Measurements from ENCODE around the gene GREM2. TPM values are rescaled to one million over a fixed set of nuclear protein-coding genes. Genes with fewer than 3 reads are reported as not detected.

GREM2 gene
- total and polyA plus RNA-seq, 2 experiments from 2014 or later: 47.8 to 86.5 TPM

GRCh38 chr1:240652549-240652948, 40.6 kb upstream of the GREM2 start:
- WGBS, 2 experiments (ENCODE audit: low coverage in 1 of 2, low lambda C conversion rate in 2 of 2, missing lambda C conversion rate in 2 of 2): 1% methylated on average over 8 of the region's 8 CpGs
- peaks cover 26% of the 10 kb centered on the region for H3F3A ChIP-seq (ENCODE audit: insufficient read depth)
- peaks cover 24% of the 10 kb centered on the region for H3K4me1 ChIP-seq (ENCODE audit: insufficient read depth)
- peak overlapping the region; percentile 46 for H3K4me3 ChIP-seq
- DNase-seq: peak; percentile 86
- H4K20me1 ChIP-seq (ENCODE audit: insufficient read depth): no peaks in the 10 kb centered on the region
- peak; percentile 60; the same call in 1 of the 2 replicates for TF ChIP-seq EZH2phosphoT487 (IDR thresholded peaks at IDR 0.05; ENCODE audit: insufficient read depth, low read depth)
- TF ChIP-seq EZH2 (IDR thresholded peaks at IDR 0.05; ENCODE audit: insufficient read depth, poor library complexity, severe bottlenecking): no peak
- no peaks in the 10 kb centered on the region for H3K79me2 ChIP-seq (ENCODE audit: insufficient read depth)
- peak overlapping the region; percentile 64 for H3K4me2 ChIP-seq (ENCODE audit: unreplicated experiment)
- H3K9me2 ChIP-seq (ENCODE audit: insufficient read depth): no peaks in the 10 kb centered on the region
- H3K9me3 ChIP-seq (ENCODE audit: low read depth): no peaks in the 10 kb centered on the region
- no peaks in the 10 kb centered on the region for H3K27me3 ChIP-seq (replicated peaks; ENCODE audit: insufficient read depth)
- peak overlapping the region; percentile 68 for H2AFZ ChIP-seq
- peak overlapping the region; percentile 59 for H3K27ac ChIP-seq
- no peaks in the 10 kb centered on the region for H3K36me3 ChIP-seq (ENCODE audit: low read depth)
- H3K9ac ChIP-seq: peak overlapping the region; percentile 30
- in situ Hi-C loops (cut with MboI): no loop called here

- Histone ChIP-seq H3K9me3 (ENCODE audit: low read depth) (no peaks in the 10 kb centered on the region), H4K20me1 (ENCODE audit: insufficient read depth) (no peaks in the 10 kb centered on the region), H3K9me2 (ENCODE audit: insufficient read depth) (no peaks in the 10 kb centered on the region), H3K79me2 (ENCODE audit: insufficient read depth) (no peaks in the 10 kb centered on the region), H3K36me3 (ENCODE audit: low read depth) (no peaks in the 10 kb centered on the region), H3K27ac (no peak overlapping the region), H3K27me3 (replicated peaks; ENCODE audit: insufficient read depth) (no peaks in the 10 kb centered on the region), H3K4me3 (no peak overlapping the region), H2AFZ (no peak overlapping the region), H3K4me1 (ENCODE audit: insufficient read depth) (peaks cover 27% of the 10 kb centered on the region), H3F3A (ENCODE audit: insufficient read depth) (peaks cover 26% of the 10 kb centered on the region), H3K9ac (no peak overlapping the region), H3K4me2 (ENCODE audit: unreplicated experiment) (no peak overlapping the region)
- TF ChIP-seq EZH2 (IDR thresholded peaks at IDR 0.05; ENCODE audit: insufficient read depth, poor library complexity, severe bottlenecking): no peak
- no peak for TF ChIP-seq EZH2phosphoT487 (IDR thresholded peaks at IDR 0.05; ENCODE audit: insufficient read depth, low read depth)
- in situ Hi-C loops (cut with MboI): no loop called here
- DNase-seq: no peak
Measured at GRCh38 chr1:240650877-240651276, 38.9 kb upstream of the GREM2 start.

- no peaks in the 10 kb centered on the region for H3K9me2 ChIP-seq (ENCODE audit: insufficient read depth)
Measured at GRCh38 chr1:240649733-240650721, 38.1 kb upstream of the GREM2 start.

GRCh38 chr1:240646571-240647240, 34.8 kb upstream of the GREM2 start:
- peaks cover 6% of the 10 kb centered on the region; the same call in 1 of the 2 replicates for H3K4me1 ChIP-seq (ENCODE audit: insufficient read depth)
- WGBS, 2 experiments (ENCODE audit: low coverage in 1 of 2, low lambda C conversion rate in 2 of 2, missing lambda C conversion rate in 2 of 2): 41 to 46% methylated on average over 7 of the region's 7 CpGs
- H3K27ac ChIP-seq: no peak overlapping the region
- in situ Hi-C loops (cut with MboI): no loop called here
- H3K9me3 ChIP-seq (ENCODE audit: low read depth): no peaks in the 10 kb centered on the region
- H3K9ac ChIP-seq: no peak overlapping the region
- H2AFZ ChIP-seq: no peak overlapping the region
- DNase-seq: no peak
- peaks cover 8% of the 10 kb centered on the region for H3F3A ChIP-seq (ENCODE audit: insufficient read depth)
- no peak overlapping the region for H3K4me2 ChIP-seq (ENCODE audit: unreplicated experiment)
- H3K36me3 ChIP-seq (ENCODE audit: low read depth): no peaks in the 10 kb centered on the region
- H4K20me1 ChIP-seq (ENCODE audit: insufficient read depth): no peaks in the 10 kb centered on the region
- H3K4me3 ChIP-seq: no peak overlapping the region
- H3K9me2 ChIP-seq (ENCODE audit: insufficient read depth): no peaks in the 10 kb centered on the region
- H3K27me3 ChIP-seq (replicated peaks; ENCODE audit: insufficient read depth): no peaks in the 10 kb centered on the region
- TF ChIP-seq EZH2phosphoT487 (IDR thresholded peaks at IDR 0.05; ENCODE audit: insufficient read depth, low read depth) (no peak), EZH2 (IDR thresholded peaks at IDR 0.05; ENCODE audit: insufficient read depth, poor library complexity, severe bottlenecking) (no peak)
- no peaks in the 10 kb centered on the region for H3K79me2 ChIP-seq (ENCODE audit: insufficient read depth)

More at GRCh38 chr1:240649733-240650721, 38.1 kb upstream of the GREM2 start:
- Histone ChIP-seq H3K27ac (no peak overlapping the region), H3K36me3 (ENCODE audit: low read depth) (no peaks in the 10 kb centered on the region), H3K9me3 (ENCODE audit: low read depth) (no peaks in the 10 kb centered on the region), H3F3A (ENCODE audit: insufficient read depth) (peaks cover 26% of the 10 kb centered on the region), H3K27me3 (replicated peaks; ENCODE audit: insufficient read depth) (no peaks in the 10 kb centered on the region), H2AFZ (no peak overlapping the region), H3K9ac (no peak overlapping the region), H3K79me2 (ENCODE audit: insufficient read depth) (no peaks in the 10 kb centered on the region), H3K4me1 (ENCODE audit: insufficient read depth) (peaks cover 27% of the 10 kb centered on the region), H4K20me1 (ENCODE audit: insufficient read depth) (no peaks in the 10 kb centered on the region), H3K4me2 (ENCODE audit: unreplicated experiment) (no peak overlapping the region), H3K4me3 (no peak overlapping the region)
- no peak for TF ChIP-seq EZH2 (IDR thresholded peaks at IDR 0.05; ENCODE audit: insufficient read depth, poor library complexity, severe bottlenecking)
- no peak for TF ChIP-seq EZH2phosphoT487 (IDR thresholded peaks at IDR 0.05; ENCODE audit: insufficient read depth, low read depth)
- WGBS, 2 experiments (ENCODE audit: low coverage in 1 of 2, low lambda C conversion rate in 2 of 2, missing lambda C conversion rate in 2 of 2): 94 to 95% methylated on average over 17 of the region's 17 CpGs
- no peak for DNase-seq
- in situ Hi-C loops (cut with MboI): no loop called here
